ENCODE results near the gene SLC8A1.

- TF ChIP-seq POLR2A (IDR thresholded peaks at IDR 0.05; ENCODE audit: low read length) (no peak), GATA1 (IDR thresholded peaks at IDR 0.05; ENCODE audit: low read depth, low read length) (no peak)
These were observed 207.2 kb downstream of the SLC8A1 start for GRCh38 chr2:40244675-40245074.

All from erythroblast (primary cell).